Large intestine (tissue), 12 donors: ENCODE data around the gene DLGAP3. TPM values are rescaled to one million over a fixed set of nuclear protein-coding genes. Genes with fewer than 3 reads are reported as not detected.

Experiments used
- DNase-seq, 2 donors: peaks; one replicate each; pipeline versions ENCODE4 v3.0.0 to v3.0.0-alpha.2; 2013
- H3K27ac ChIP-seq: one replicate; pipeline ENCODE4 v1.5.1; 2013; ENCODE audit warnings: low read length
- H3K27me3 ChIP-seq: 2 replicates; pipeline ENCODE4 v1.6.1; 2013; ENCODE audit warnings: low read length; ENCODE audit not compliant: control insufficient read depth, insufficient read depth
- H3K36me3 ChIP-seq: 2 replicates; pipeline ENCODE4 v1.6.1; 2013; ENCODE audit warnings: low read length; ENCODE audit not compliant: control insufficient read depth, insufficient read depth
- H3K4me1 ChIP-seq: one replicate; pipeline ENCODE4 v1.6.1; 2013; ENCODE audit warnings: low read length; ENCODE audit not compliant: control insufficient read depth, insufficient read depth
- H3K4me3 ChIP-seq: one replicate; pipeline ENCODE4 v1.5.1; 2013; ENCODE audit warnings: low read length
- H3K9me3 ChIP-seq: one replicate; pipeline ENCODE4 v1.6.1; 2013; ENCODE audit warnings: mild to moderate bottlenecking, low read depth, low read length, moderate library complexity; ENCODE audit not compliant: control insufficient read depth
- WGBS: methylation state at CpG from one replicate; pipeline ENCODE4 v1.1.5; 2013; ENCODE audit warnings: low lambda C conversion rate; ENCODE audit not compliant: insufficient coverage; 5-methylcytosine and 5-hydroxymethylcytosine counted together
- long read RNA-seq, 11 donors: transcript quantifications; one replicate each; lab custom pipeline, GENCODE V29; 2026
- polyA plus RNA-seq: library from polyadenylated mRNA; unstranded; fragments of 120-200 nt; gene quantifications from one replicate; pipeline ENCODE4 v1.2.1, GENCODE V29; 2013

The DLGAP3 gene
- polyA plus RNA-seq, result 0.42 TPM
- long read RNA-seq, donor 1, result 0 reads
- long read RNA-seq, donor 2, result 0 reads
- long read RNA-seq, donor 3, result 0 reads
- long read RNA-seq, donor 4, result 0 reads
- long read RNA-seq, donor 5, result 0 reads
- long read RNA-seq, donor 6, partial matches to known transcripts, result 0 of 1 reads
- long read RNA-seq, donor 6, other reads (novel, unspliced or antisense), result 0 of 1 reads
- long read RNA-seq, donor 7, result 0 reads
- long read RNA-seq, donor 8, result 0 reads
- long read RNA-seq, donor 9, result 0 reads
- long read RNA-seq, donor 10, result 0 reads
- long read RNA-seq, donor 11, result 0 reads

DNA sequence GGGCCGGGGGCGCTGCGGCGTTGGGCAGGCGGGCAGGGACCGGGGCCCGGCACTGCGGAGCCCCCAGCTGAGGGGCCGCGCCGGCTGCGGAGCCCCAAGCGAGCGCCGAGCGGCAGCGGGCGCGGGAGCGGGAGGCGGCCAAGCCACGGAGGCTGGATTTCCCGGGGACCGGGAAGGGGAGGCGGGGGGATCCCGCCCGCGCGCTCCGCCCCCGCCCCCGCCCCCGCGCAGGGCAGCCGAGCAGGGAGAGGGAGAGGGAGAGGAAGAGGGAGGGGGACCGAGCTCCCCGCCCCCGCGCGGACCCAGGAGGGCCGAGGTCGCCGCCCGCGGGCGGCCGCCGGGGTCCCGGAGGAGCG is at the start of gene DLGAP3:
Gene DLGAP3, minus strand, starts transcription at position 154 of the 356 bp plus-strand sequence. CDS start 24,267 bp downstream, outside the sequence.
- Histone ChIP-seq H3K9me3 (peaks cover 3% of the 10 kb centered on the region), H3K27me3 (peaks cover 73% of the 10 kb centered on the region), H3K27ac (no peak within 1 kb of the TSS), H3K4me1 (no peaks in the 10 kb centered on the region), H3K36me3 (no peaks in the 10 kb centered on the region), H3K4me3 (peak within 1 kb of the TSS; percentile 10)
- WGBS, result no CpG with 5 or more reads among the region's 50 CpGs
- DNase-seq, result no peak

DNA sequence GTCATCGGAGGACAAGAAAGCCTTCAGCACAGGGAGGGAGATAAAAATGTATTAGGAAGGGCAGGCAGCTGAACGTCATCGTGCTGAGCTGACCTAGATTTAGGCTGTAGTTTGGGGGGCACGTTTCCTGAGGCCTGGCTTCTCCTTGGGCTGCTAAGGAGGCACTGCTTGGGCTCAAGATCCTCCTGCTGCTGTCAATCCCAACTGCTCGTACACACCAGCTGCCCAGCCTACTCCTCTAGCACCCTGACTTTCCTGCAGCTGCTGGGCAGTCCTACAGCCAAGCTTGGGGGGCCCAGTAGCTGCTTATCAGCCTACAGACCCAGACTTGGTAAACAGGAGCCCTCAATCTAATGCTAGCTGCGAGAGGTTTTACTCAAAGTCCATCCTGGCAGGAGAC is 49.5 kb upstream of the DLGAP3 start:
- H3K4me3 ChIP-seq, result no peak overlapping the region
- H3K4me1 ChIP-seq, result peaks cover 4% of the 10 kb centered on the region
- H3K36me3 ChIP-seq, result peaks cover 9% of the 10 kb centered on the region
- H3K27ac ChIP-seq, result no peak overlapping the region
- H3K27me3 ChIP-seq, result no peaks in the 10 kb centered on the region
- WGBS, result no CpG with 5 or more reads among the region's 6 CpGs
- peak in 1 of 2 donors; percentile 48 for DNase-seq
- H3K9me3 ChIP-seq, result peaks cover 4% of the 10 kb centered on the region

DNA sequence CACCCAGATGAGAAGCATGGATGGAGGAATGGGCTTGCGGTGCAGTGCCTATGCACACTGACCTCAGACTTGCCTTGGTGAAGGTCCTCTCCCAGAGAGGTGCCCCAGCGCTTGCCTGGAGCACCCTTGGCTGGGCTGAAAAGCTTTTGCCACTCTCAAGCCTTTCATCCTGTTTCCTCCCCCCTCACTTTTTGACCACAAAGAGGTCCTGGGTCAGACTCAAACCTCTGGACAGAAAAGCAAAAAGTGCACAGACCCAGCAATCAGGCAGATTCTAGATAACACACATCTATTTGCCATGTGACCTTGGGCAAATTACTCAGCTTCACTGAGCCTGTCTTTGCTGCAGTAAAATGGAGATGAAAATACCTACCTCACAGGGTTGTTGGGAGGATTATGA is 48.4 kb upstream of the DLGAP3 start:
- H3K27ac ChIP-seq, result no peak overlapping the region
- H3K36me3 ChIP-seq, result peaks cover 9% of the 10 kb centered on the region
- no peak for DNase-seq
- no CpG with 5 or more reads among the region's 2 CpGs for WGBS
- peaks cover 4% of the 10 kb centered on the region for H3K9me3 ChIP-seq
- no peaks in the 10 kb centered on the region for H3K4me1 ChIP-seq
- no peaks in the 10 kb centered on the region for H3K27me3 ChIP-seq
- H3K4me3 ChIP-seq, result no peak overlapping the region

DNA sequence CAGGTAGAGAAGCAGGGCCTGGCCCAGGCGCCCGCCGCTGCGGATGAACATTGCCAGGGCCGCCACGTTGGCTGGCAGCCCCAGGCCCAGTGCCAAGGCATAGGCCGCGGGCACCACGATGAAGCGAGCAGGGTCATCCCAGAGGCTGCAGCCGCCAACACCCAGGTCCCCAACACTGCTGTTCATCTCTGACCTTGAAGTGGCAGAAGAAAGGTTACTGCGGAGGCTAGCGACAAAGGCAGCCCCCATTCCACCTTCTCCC is 47.7 kb upstream of the DLGAP3 start:
- no peaks in the 10 kb centered on the region for H3K4me1 ChIP-seq
- H3K4me3 ChIP-seq, result no peak overlapping the region
- WGBS, result no CpG with 5 or more reads among the region's 13 CpGs
- H3K27ac ChIP-seq, result no peak overlapping the region
- no peaks in the 10 kb centered on the region for H3K27me3 ChIP-seq
- no peak for DNase-seq
- peaks cover 7% of the 10 kb centered on the region for H3K36me3 ChIP-seq
- peaks cover 4% of the 10 kb centered on the region for H3K9me3 ChIP-seq

- DNase-seq, result no peak
- peaks cover 4% of the 10 kb centered on the region for H3K9me3 ChIP-seq
- H3K27me3 ChIP-seq, result no peaks in the 10 kb centered on the region
- peaks cover 3% of the 10 kb centered on the region for H3K36me3 ChIP-seq
- WGBS, result no CpG with 5 or more reads among the region's 72 CpGs
- no peak overlapping the region for H3K27ac ChIP-seq
- no peaks in the 10 kb centered on the region for H3K4me1 ChIP-seq
- no peak overlapping the region for H3K4me3 ChIP-seq
Observed at GRCh38 chr1:34976384-34977209, 47.1 kb upstream of the DLGAP3 start.

GRCh38 chr1:34975771-34976170 is 46.3 kb upstream of the DLGAP3 start:
- H3K4me3 ChIP-seq, result no peak overlapping the region
- no peaks in the 10 kb centered on the region for H3K36me3 ChIP-seq
- H3K4me1 ChIP-seq, result no peaks in the 10 kb centered on the region
- no peak overlapping the region for H3K27ac ChIP-seq
- no peak for DNase-seq
- peaks cover 4% of the 10 kb centered on the region for H3K9me3 ChIP-seq
- no CpG with 5 or more reads among the region's 6 CpGs for whole genome bisulfite sequencing
- no peaks in the 10 kb centered on the region for H3K27me3 ChIP-seq

GRCh38 chr1:34975338-34975737 is 45.9 kb upstream of the DLGAP3 start:
- H3K27ac ChIP-seq, result no peak overlapping the region

GRCh38 chr1:34974626-34975025 is 45.2 kb upstream of the DLGAP3 start:
- H3K4me1 ChIP-seq, result no peaks in the 10 kb centered on the region
- H3K27ac ChIP-seq, result no peak overlapping the region
- DNase-seq, result no peak
- no peaks in the 10 kb centered on the region for H3K27me3 ChIP-seq
- no peak overlapping the region for H3K4me3 ChIP-seq
- no peaks in the 10 kb centered on the region for H3K36me3 ChIP-seq
- H3K9me3 ChIP-seq, result peaks cover 4% of the 10 kb centered on the region
- 81% methylated on average over 5 of the region's 8 CpGs for WGBS

More at GRCh38 chr1:34975338-34975737, 45.9 kb upstream of the DLGAP3 start:
- no peak overlapping the region for H3K4me3 ChIP-seq
- DNase-seq, result no peak
- H3K36me3 ChIP-seq, result no peaks in the 10 kb centered on the region
- H3K9me3 ChIP-seq, result peaks cover 4% of the 10 kb centered on the region
- no CpG with 5 or more reads among the region's 3 CpGs for WGBS
- H3K27me3 ChIP-seq, result no peaks in the 10 kb centered on the region
- no peaks in the 10 kb centered on the region for H3K4me1 ChIP-seq

GRCh38 chr1:34973326-34973725 is 43.9 kb upstream of the DLGAP3 start:
- no peaks in the 10 kb centered on the region for H3K27me3 ChIP-seq
- WGBS, result no CpG with 5 or more reads among the region's 3 CpGs
- peaks cover 4% of the 10 kb centered on the region for H3K9me3 ChIP-seq
- H3K4me3 ChIP-seq, result no peak overlapping the region
- no peaks in the 10 kb centered on the region for H3K4me1 ChIP-seq
- H3K36me3 ChIP-seq, result no peaks in the 10 kb centered on the region
- no peak overlapping the region for H3K27ac ChIP-seq
- no peak for DNase-seq

- H3K9me3 ChIP-seq, result no peaks in the 10 kb centered on the region
- no peak for DNase-seq
- WGBS, result no CpG with 5 or more reads among the region's 5 CpGs
- no peak overlapping the region for H3K4me3 ChIP-seq
- H3K27ac ChIP-seq, result no peak overlapping the region
- no peaks in the 10 kb centered on the region for H3K36me3 ChIP-seq
- H3K4me1 ChIP-seq, result no peaks in the 10 kb centered on the region
- H3K27me3 ChIP-seq, result no peaks in the 10 kb centered on the region
Observed at GRCh38 chr1:34970829-34971228, 41.4 kb upstream of the DLGAP3 start.
